Testis (tissue), 2 donors: ENCODE data around the gene UBXN10.

ENCODE experiments used
- CTCF ChIP-seq, 3 experiments: fragments of 450-650 bp in 2 of 3; fragments of 200-600 bp in 1 of 3; sonication (generic) in 1 of 3; IDR thresholded peaks; one replicate each; pipeline ENCODE4 v1.5.1; 2016 to 2019; ENCODE audit warnings: antibody characterized with exemption in 3 of 3, mild to moderate bottlenecking in 2 of 3, moderate library complexity in 1 of 3
- POLR2A ChIP-seq: fragments of 450-650 bp; IDR thresholded peaks from one replicate; pipeline ENCODE4 v1.6.1; 2017; ENCODE audit warnings: antibody characterized with exemption, mild to moderate bottlenecking, moderate library complexity

- TF ChIP-seq CTCF (IDR thresholded peaks at IDR 0.05) (no peak), POLR2A (no peak)
Observed at GRCh38 chr1:20233866-20234265, 48.0 kb downstream of the UBXN10 start.
